ENCODE measurements around the gene TMEM145. TPM values are rescaled to one million over a fixed set of nuclear protein-coding genes. Genes with fewer than 3 reads are reported as not detected.
"Not testable (repeated sequence)": the region's sequence is repeated elsewhere in the genome, so short reads cannot be mapped to it uniquely, and the experiment has no call there.

The TMEM145 gene
- polyA plus RNA-seq, 3 donors: not detected

DNA sequence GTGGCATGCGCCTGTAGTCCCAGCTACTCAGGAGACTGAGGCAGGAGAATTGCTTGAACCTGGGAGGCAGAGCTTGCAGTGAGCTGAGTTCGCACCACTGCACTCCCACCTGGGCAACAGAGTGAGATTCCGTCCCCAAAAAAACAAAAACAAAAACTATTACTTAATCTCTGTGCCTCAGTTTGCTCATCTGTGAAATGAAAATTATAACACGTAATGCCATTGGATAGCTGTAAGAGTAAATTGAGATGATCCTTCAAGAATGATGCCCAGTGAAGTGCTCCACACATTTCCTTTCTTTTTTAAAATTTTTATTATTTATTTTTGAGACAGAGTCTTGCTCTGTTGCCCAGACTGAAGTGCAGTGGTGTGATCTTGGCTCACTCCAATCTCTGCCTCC lies 26.8 kb downstream of the TMEM145 start:
- H3K27me3 ChIP-seq (ENCODE audit: control insufficient read depth in 2 of 2, insufficient read depth in 2 of 2, low read length in 2 of 2); H3K4me3 Mint-ChIP-seq; H3K27me3 Mint-ChIP-seq (ENCODE audit: low read depth in 3 of 3); DNase-seq; H3K27ac ChIP-seq (ENCODE audit: low read depth in 1 of 2, low read length in 2 of 2); H3K4me3 ChIP-seq (replicated peaks in 1 of 3; ENCODE audit: low read depth in 2 of 3, low read length in 3 of 3); H3K9me3 Mint-ChIP-seq; H2AFZ ChIP-seq (ENCODE audit: insufficient read depth, low read depth, low read length, poor library complexity, severe bottlenecking); H3K4me1 Mint-ChIP-seq; H3K4me1 ChIP-seq (ENCODE audit: control insufficient read depth in 1 of 2, insufficient read depth in 2 of 2, low read length in 2 of 2); H3K9me3 ChIP-seq (replicated peaks in 1 of 2; ENCODE audit: control insufficient read depth in 1 of 2, insufficient read depth in 1 of 2, low read length in 2 of 2); H3K4me2 ChIP-seq (replicated peaks; ENCODE audit: extremely low read depth, low read length, poor library complexity, severe bottlenecking); H3K79me2 ChIP-seq (ENCODE audit: insufficient read depth, low read length); H4K20me1 ChIP-seq (ENCODE audit: insufficient read depth, low read length); H3K9ac ChIP-seq (ENCODE audit: insufficient read depth, low read length, poor library complexity, severe bottlenecking); H3K27ac Mint-ChIP-seq; intact Hi-C loops (cut with micrococcal nuclease): not testable (repeated sequence)
- 100% methylated on average over 1 of the region's 4 CpGs for WGBS (ENCODE audit: insufficient coverage)
- peaks cover 5 to 13% of the 10 kb centered on the region in 2 donors for H3K36me3 ChIP-seq (replicated peaks in 1 of 2; ENCODE audit: control insufficient read depth in 1 of 2, insufficient read depth in 2 of 2, low read length in 2 of 2)
- peaks cover 9 to 14% of the 10 kb centered on the region in 2 donors for H3K36me3 Mint-ChIP-seq

DNA sequence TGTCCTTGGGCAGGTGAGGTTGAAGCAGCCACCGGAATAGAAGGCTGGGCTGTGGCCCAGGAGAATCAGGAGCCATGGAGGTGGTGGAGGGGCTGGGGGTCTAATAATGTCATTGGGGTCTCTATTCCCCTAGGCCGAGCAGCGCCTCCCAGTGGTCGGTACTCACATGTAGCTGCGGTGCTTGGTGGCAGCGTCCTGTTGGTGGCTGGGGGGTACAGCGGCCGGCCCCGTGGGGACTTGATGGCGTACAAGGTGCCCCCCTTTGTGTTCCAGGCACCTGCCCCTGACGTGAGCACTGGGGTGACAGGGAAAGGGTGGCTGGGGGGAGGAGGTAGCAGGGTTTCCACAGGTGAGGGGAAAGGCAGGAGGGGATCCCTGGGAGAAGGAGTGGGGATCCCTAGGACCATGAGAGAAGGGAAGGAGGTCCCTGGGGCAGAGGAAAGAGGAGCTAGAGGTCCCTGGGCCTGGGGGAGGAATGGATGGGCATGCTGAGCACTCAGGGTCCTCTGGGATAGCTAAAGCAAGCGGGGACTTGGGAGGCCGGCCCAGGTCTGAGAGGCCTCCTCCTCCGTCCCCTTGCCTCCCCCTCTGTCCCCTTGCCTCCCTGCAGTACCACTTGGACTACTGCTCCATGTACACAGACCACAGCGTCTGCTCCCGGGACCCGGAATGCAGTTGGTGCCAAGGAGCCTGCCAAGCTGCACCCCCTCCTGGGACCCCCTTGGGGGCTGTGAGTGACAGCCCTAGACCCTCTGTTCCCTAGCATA lies 30.4 kb downstream of the TMEM145 start:
- no peak overlapping the region for H3K27ac ChIP-seq (ENCODE audit: low read depth in 1 of 2, low read length in 2 of 2)
- no peak overlapping the region for H3K4me3 ChIP-seq (replicated peaks in 1 of 3; ENCODE audit: low read depth in 2 of 3, low read length in 3 of 3)
- H3K4me1 Mint-ChIP-seq: peaks cover 19% of the 10 kb centered on the region
- H3K9me3 Mint-ChIP-seq: no peaks in the 10 kb centered on the region
- H3K27me3 ChIP-seq (ENCODE audit: control insufficient read depth in 2 of 2, insufficient read depth in 2 of 2, low read length in 2 of 2): no peaks in the 10 kb centered on the region
- H3K36me3 ChIP-seq (replicated peaks in 1 of 2; ENCODE audit: control insufficient read depth in 1 of 2, insufficient read depth in 2 of 2, low read length in 2 of 2): peaks cover 0 to 4% of the 10 kb centered on the region in 2 donors
- no peak overlapping the region for H3K4me2 ChIP-seq (replicated peaks; ENCODE audit: extremely low read depth, low read length, poor library complexity, severe bottlenecking)
- no peak overlapping the region for H3K9ac ChIP-seq (ENCODE audit: insufficient read depth, low read length, poor library complexity, severe bottlenecking)
- no peaks in the 10 kb centered on the region for H3K9me3 ChIP-seq (replicated peaks in 1 of 2; ENCODE audit: control insufficient read depth in 1 of 2, insufficient read depth in 1 of 2, low read length in 2 of 2)
- no peak for DNase-seq
- peaks cover 13 to 16% of the 10 kb centered on the region in 2 donors for H3K36me3 Mint-ChIP-seq
- TF ChIP-seq, protein P1, sequence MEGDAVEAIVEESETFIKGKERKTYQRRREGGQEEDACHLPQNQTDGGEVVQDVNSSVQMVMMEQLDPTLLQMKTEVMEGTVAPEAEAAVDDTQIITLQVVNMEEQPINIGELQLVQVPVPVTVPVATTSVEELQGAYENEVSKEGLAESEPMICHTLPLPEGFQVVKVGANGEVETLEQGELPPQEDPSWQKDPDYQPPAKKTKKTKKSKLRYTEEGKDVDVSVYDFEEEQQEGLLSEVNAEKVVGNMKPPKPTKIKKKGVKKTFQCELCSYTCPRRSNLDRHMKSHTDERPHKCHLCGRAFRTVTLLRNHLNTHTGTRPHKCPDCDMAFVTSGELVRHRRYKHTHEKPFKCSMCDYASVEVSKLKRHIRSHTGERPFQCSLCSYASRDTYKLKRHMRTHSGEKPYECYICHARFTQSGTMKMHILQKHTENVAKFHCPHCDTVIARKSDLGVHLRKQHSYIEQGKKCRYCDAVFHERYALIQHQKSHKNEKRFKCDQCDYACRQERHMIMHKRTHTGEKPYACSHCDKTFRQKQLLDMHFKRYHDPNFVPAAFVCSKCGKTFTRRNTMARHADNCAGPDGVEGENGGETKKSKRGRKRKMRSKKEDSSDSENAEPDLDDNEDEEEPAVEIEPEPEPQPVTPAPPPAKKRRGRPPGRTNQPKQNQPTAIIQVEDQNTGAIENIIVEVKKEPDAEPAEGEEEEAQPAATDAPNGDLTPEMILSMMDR (IDR thresholded peaks at IDR 0.05): no peak
- no peak overlapping the region for H3K4me3 Mint-ChIP-seq
- H3K27ac Mint-ChIP-seq: no peak overlapping the region
- no peak overlapping the region for H2AFZ ChIP-seq (ENCODE audit: insufficient read depth, low read depth, low read length, poor library complexity, severe bottlenecking)
- WGBS (ENCODE audit: insufficient coverage): 98% methylated on average over 16 of the region's 17 CpGs
- H3K79me2 ChIP-seq (ENCODE audit: insufficient read depth, low read length): no peaks in the 10 kb centered on the region
- intact Hi-C loops (cut with micrococcal nuclease): no loop called here
- no peaks in the 10 kb centered on the region for H4K20me1 ChIP-seq (ENCODE audit: insufficient read depth, low read length)
- peaks cover 15 to 18% of the 10 kb centered on the region in 2 donors for H3K4me1 ChIP-seq (ENCODE audit: control insufficient read depth in 1 of 2, insufficient read depth in 2 of 2, low read length in 2 of 2)
- peaks cover 0 to 3% (median 0%) of the 10 kb centered on the region in 3 donors for H3K27me3 Mint-ChIP-seq (ENCODE audit: low read depth in 3 of 3)
